Adipocyte (in vitro differentiated cells): ENCODE results near the gene PTPRK.

ENCODE experiments used
- DNase-seq: peaks from one replicate; pipeline ENCODE4 v3.0.0-alpha.2; 2015; ENCODE audit warnings: low read depth
- H3K27me3 ChIP-seq: replicated peaks from 2 replicates; pipeline ENCODE4 v1.7.0; 2013; ENCODE audit warnings: mild to moderate bottlenecking, low read length, moderate library complexity; ENCODE audit not compliant: control insufficient read depth, insufficient read depth
- H3K36me3 ChIP-seq: 2 replicates; pipeline ENCODE4 v1.7.0; 2013; ENCODE audit warnings: low read length, mild to moderate bottlenecking, moderate library complexity; ENCODE audit not compliant: control insufficient read depth, insufficient read depth, severe bottlenecking
- H3K4me1 ChIP-seq: 2 replicates; pipeline ENCODE4 v1.7.0; 2013; ENCODE audit warnings: mild to moderate bottlenecking, low read length, moderate library complexity; ENCODE audit not compliant: control insufficient read depth, insufficient read depth
- H3K4me3 ChIP-seq: 2 replicates; pipeline ENCODE4 v1.7.0; 2013; ENCODE audit warnings: mild to moderate bottlenecking, low read length, moderate library complexity
- H3K9ac ChIP-seq: 2 replicates; pipeline ENCODE4 v1.7.0; 2013; ENCODE audit warnings: mild to moderate bottlenecking, low read length, moderate library complexity
- H3K9me3 ChIP-seq: 2 replicates; pipeline ENCODE4 v1.7.0; 2013; ENCODE audit warnings: mild to moderate bottlenecking, low read length, moderate library complexity; ENCODE audit not compliant: control insufficient read depth

PTPRK gene

DNA sequence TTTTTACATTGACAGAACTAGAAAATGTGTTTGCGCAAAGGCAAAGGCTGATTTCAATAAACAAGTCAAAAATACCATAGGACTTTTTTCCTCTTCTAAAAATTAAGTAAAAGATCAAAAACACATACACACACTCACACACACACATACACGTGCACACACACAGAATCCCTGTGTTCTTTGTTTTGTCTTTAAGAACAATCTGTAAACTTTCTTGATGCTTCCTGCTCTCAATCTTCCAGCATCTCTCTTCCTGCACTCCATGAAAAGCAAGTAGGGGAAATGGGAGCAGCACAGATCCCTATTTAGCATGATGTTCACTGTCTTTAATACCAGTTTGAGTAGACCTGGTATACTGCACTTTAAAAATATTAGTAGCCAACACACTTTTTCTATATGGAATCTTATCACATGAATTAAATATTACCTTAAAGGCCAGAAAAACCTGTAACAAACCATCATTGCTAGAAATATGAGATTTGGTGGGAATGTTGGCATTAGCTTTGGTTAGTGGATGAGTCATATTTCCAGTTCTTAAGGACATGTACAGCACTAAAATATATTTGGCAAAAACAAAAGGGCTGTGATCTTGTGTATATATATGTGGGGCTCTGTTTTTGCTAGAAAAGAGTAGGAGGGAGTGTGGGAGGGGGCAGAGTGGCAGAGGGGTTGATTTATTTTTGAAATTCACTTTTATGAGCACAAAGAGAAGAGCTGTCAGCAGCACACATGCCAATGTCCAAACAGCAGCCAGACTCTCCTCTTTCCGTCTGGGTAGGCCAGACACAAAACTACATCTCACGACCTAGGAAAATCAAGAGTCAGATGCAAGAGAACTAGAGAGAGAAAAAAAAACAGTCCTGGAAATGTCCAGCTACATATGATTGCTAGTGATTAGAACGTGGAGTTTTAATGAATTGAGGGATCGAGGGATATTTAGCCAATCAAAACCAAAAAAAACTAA lies 4.6 kb downstream of the PTPRK start:
- peaks cover 18% of the 10 kb centered on the region for H3K4me1 ChIP-seq
- no peaks in the 10 kb centered on the region for H3K27me3 ChIP-seq
- H3K36me3 ChIP-seq: no peaks in the 10 kb centered on the region
- peak; percentile 57 for DNase-seq
- H3K9ac ChIP-seq: no peak overlapping the region
- no peak overlapping the region for H3K4me3 ChIP-seq
- no peaks in the 10 kb centered on the region for H3K9me3 ChIP-seq

DNA sequence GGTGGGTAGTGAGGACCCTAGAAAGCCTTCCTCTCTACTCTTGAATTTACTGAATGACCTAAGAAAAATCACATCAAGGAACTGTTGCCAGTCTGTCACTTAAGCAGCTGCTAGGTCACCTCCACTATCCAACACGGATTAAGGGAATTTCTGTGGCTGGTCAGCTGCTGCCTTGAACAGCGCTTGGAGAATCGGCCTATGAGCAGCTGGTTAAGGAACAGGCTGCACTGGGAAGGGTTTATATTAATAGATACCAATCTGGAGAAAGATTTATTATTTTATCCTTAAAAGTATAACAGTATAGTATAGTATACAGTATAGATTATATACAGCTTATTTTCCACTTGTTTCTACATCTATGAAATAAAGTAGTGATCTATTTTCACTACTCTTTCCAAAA lies 6.5 kb downstream of the PTPRK start:
- H3K9me3 ChIP-seq: no peaks in the 10 kb centered on the region
- no peak for DNase-seq
- peaks cover 18% of the 10 kb centered on the region for H3K4me1 ChIP-seq
- H3K36me3 ChIP-seq: no peaks in the 10 kb centered on the region
- H3K4me3 ChIP-seq: no peak overlapping the region
- H3K27me3 ChIP-seq: no peaks in the 10 kb centered on the region
- no peak overlapping the region for H3K9ac ChIP-seq

DNA sequence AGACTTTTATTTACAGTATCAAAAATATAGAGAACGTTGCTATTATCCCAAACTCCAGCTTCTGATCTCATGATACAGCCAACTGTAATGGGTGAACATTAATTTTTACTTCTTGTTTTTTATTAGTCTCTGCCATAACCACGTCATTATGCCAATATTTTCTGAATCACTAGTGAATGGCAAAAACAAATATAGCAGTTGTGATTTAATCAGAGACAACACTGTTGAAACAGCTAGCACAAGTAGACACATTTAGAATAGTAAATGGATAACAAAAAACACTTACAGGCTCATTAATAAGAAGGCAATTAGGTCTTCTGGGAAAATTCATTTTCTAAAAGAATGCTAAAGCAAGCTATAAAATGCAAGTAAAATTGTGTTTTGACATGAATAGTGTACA lies 8.1 kb downstream of the PTPRK start:
- Histone ChIP-seq H3K27me3 (no peaks in the 10 kb centered on the region), H3K9me3 (no peaks in the 10 kb centered on the region), H3K36me3 (no peaks in the 10 kb centered on the region), H3K4me1 (peaks cover 18% of the 10 kb centered on the region), H3K9ac (no peak overlapping the region), H3K4me3 (no peak overlapping the region)
- no peak for DNase-seq

DNA sequence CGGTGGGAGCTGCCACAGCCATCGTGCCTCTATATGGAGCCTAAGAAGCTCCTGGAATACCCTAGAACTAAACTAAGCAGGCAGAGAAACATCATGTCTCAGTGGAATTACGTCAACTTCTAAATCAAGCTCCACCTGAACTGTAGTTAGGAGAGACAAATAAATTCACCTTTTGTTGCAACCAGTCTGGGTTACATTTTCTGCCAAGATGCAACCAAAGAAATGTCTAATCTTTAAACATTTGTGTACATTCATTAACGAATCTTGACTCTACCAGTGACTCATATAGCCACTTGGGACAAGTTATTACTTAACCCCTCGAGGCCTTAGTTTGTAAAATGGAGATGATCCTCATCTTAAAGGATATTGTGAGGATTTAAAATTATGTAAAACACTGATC lies 8.9 kb downstream of the PTPRK start:
- no peaks in the 10 kb centered on the region for H3K9me3 ChIP-seq
- peaks cover 18% of the 10 kb centered on the region for H3K4me1 ChIP-seq
- DNase-seq: no peak

DNA sequence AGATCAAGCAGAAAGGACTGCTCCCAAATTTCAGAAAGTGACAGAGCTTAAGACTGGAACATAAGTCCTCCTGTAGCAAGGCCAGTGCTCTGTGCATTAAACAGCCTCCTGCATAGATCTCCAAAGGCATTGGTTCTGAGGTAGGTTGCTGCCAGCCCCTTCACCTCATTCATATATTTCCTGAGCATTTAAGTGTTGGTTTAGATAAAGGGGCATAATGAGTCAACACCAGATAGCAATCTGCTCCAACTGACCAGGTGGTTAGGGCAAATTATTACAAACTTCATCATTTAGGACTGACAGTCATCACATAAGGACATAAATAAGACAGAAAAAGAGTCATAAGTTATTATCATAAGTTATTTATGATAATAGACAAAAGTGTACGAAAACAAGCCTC lies 10.7 kb downstream of the PTPRK start:
- Histone ChIP-seq H3K4me3 (no peak overlapping the region), H3K9ac (no peak overlapping the region), H3K4me1 (peaks cover 8% of the 10 kb centered on the region), H3K27me3 (no peaks in the 10 kb centered on the region), H3K36me3 (no peaks in the 10 kb centered on the region), H3K9me3 (no peaks in the 10 kb centered on the region)
- DNase-seq: no peak

More for the DNA sequence above, 8.9 kb downstream of the PTPRK start:
- H3K4me3 ChIP-seq: no peak overlapping the region
- H3K9ac ChIP-seq: no peak overlapping the region
- no peaks in the 10 kb centered on the region for H3K27me3 ChIP-seq
- no peaks in the 10 kb centered on the region for H3K36me3 ChIP-seq

DNA sequence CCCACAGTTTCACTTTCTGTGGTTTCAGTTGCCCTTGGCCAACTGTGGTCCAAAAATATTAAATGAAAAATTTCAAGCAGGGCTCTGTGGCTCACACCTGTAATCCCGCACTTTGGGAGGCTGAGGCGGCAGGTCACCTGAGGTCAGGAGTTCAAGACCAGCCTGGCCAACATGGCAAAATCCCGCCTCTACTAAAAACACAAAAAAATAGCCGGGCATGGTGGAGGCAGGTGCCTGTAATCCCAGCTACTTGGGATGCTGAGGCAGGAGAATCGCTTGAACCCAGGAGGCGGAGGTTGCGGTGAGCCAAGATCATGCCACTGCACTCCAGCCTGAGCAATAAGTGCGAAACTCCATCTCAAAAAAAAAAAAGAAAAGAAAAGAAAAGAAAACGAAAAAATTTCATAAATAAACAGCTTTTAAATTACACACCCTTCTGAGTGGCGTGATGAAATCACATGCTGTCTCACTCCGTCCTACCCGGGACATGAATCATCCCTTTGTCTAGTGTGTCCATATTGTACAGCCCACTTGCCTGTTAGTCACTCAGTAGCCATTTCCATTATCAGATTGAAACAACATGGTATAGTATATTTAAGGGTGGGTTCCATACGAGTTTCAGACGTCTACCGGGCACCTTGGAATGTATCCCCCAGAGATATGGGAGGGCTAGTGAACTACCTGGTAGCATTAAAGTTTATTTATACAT lies 11.7 kb downstream of the PTPRK start:
- H3K36me3 ChIP-seq: no peaks in the 10 kb centered on the region
- H3K4me3 ChIP-seq: peak overlapping the region; percentile 22
- no peak overlapping the region for H3K9ac ChIP-seq
- H3K9me3 ChIP-seq: no peaks in the 10 kb centered on the region
- peak; percentile 88 for DNase-seq
- H3K4me1 ChIP-seq: peaks cover 8% of the 10 kb centered on the region
- H3K27me3 ChIP-seq: no peaks in the 10 kb centered on the region

DNA sequence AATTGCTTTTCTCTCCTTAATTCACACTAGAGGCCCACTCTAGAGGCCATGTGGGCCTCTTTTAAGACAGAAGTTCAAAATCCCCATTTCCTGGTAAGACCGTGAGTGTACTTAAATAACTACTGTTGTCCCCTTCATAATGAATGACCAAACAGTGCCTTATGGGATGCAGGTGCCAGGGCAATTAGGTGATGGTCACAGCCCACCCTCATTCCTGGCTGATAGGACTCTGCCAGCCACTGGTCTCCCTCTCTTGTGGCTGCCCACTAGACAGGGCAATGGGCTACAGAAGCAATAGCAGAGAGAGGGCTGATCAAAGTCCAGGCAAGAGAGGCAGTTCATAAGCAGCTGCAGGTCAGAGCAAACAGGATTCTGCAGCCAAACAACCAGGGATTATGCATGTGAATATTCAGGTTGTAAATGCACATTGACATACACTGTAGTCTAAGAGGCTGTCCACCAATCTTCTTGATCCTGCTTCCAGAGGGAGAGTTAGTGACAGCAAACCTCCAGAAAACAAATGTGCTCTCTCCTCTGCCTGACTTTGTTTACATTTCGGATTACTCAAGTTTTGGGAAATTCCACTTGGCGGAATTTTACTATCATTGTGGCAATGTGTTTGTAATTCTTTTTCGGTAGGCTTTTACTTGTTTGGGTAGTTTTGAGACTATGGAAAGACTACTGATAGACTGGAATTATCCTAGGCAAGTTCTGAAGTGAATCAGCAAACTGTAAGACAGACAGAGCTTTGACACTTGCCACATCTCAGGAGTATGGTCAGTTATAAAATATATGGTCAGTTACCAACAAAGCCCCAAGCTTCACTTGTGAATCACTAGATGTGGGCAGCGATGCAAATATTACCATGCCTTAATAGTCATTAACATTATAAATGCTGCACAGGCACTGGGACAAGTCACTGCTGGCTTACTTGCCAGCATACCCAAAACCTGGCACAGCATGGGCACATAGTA lies 12.8 kb downstream of the PTPRK start:
- Histone ChIP-seq H3K9me3 (no peaks in the 10 kb centered on the region), H3K36me3 (no peaks in the 10 kb centered on the region), H3K4me3 (no peak overlapping the region), H3K27me3 (no peaks in the 10 kb centered on the region), H3K9ac (no peak overlapping the region), H3K4me1 (peaks cover 8% of the 10 kb centered on the region)
- peak; percentile 73 for DNase-seq

DNA sequence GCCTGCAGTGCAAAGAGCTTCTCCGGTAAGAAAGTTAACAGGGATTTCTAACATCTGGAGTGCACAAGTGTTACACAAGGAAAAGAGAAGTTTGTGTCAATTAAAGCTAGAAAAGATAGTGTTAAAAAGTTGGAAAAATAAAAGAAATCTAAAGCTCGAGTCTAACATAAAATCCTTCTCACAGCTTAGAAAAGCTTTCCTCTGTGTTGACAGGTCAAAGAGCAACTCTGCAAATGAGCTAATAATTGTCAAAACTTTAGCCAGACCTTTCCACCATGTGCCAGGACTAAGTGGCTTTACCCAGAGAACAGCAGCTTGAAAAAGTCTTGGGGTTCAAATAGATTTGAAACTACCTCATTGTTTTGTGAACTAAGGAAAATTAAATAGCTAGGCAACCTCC lies 14.8 kb downstream of the PTPRK start:
- H3K36me3 ChIP-seq: no peaks in the 10 kb centered on the region

DNA sequence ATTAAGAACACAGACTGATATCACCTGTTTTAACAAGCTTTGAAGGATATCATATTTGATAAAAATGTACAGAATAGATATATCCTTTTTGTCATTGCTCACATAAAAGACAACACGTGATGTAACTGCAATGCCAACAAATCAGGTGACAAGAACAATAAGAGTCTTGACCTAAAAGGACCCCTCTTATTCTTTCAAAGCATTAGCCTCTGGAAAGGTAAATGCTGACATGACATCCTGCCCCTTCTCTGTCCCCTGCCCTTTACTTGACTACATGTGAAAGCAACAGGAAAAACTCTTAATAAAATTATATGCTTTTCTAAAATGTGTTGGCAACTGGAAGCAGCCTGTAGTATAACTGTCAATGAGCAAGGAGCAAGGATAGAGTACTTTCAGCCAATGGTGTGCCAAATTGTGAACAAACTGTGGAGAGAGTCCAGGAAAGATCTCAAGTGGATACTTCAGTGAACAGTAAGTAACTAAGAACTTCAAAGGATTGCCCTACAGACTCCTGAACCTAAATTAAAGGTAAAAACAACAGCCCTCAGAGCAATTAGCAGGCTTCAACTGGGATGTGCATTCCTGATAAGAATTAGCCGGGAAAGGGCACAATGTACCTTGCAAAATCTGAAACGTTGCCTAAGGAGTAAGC lies 16.3 kb downstream of the PTPRK start:
- DNase-seq: no peak
- Histone ChIP-seq H3K9ac (no peak overlapping the region), H3K9me3 (no peaks in the 10 kb centered on the region), H3K27me3 (no peaks in the 10 kb centered on the region), H3K4me3 (no peak overlapping the region), H3K36me3 (no peaks in the 10 kb centered on the region), H3K4me1 (peaks cover 8% of the 10 kb centered on the region)

More for the DNA sequence above, 14.8 kb downstream of the PTPRK start:
- Histone ChIP-seq H3K4me3 (no peak overlapping the region), H3K9ac (no peak overlapping the region), H3K9me3 (no peaks in the 10 kb centered on the region), H3K4me1 (peaks cover 8% of the 10 kb centered on the region), H3K27me3 (no peaks in the 10 kb centered on the region)
- no peak for DNase-seq

DNA sequence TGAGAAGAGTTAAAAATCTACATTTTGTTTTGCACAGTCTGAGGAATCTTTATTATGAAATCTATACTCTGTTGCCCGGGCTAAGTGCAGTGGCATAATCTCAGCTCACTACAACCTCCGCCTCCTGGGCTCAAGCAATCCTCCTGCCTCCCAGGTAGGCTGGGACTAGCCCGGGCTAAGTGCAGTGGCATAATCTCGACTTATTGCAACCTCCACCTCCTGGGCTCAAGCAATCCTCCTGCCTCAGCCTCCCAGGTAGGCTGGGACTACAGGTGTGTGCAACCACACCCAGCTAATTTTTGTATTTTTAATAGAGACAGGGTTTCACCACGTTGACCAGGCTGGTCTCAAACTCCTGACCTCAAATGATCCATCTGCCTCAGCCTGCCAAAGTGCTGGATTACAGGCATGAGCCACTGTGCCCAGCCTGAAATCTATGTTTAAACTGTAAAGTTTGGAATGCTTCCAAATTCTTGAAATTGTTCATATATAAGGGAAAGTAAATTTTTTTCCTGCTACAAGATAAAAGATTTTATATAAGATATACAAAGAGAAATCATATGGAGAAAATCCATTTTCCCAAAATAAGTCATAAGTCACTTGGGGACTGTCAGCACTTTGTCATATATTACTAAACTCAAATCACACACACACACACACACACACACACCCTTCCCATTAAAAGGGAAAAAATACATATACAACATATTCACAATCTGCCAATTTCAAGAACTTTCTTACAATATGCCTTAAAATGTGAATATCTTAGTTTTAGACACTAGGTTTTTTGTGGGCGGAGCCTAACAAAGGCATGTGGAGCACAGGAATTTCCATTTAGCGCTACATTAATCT lies 19.4 kb downstream of the PTPRK start:
- Histone ChIP-seq H3K4me3 (no peak overlapping the region), H3K9me3 (no peaks in the 10 kb centered on the region), H3K36me3 (no peaks in the 10 kb centered on the region), H3K4me1 (no peaks in the 10 kb centered on the region), H3K9ac (no peak overlapping the region), H3K27me3 (no peaks in the 10 kb centered on the region)
- peak; percentile 31 for DNase-seq
